HEK293 (cell line): ENCODE measurements around the gene JCAD.

Experiments used
- CTCF ChIA-PET: fragments of 350-600 bp; formaldehyde crosslinking; extraction: SDS; loops from one replicate; lab custom pipeline; 2021; ENCODE audit warnings: antibody characterized with exemption; lab: Yijun Ruan, JAX
- POLR2A ChIA-PET: fragments of 300-600 bp; formaldehyde crosslinking; extraction: SDS; loops from one replicate; lab custom pipeline; 2020; ENCODE audit warnings: antibody characterized with exemption, inconsistent platforms; lab: Yijun Ruan, JAX
- H3K27ac ChIP-seq: fragments of 200-500 bp; sonication (Bioruptor generic); 2 replicates; pipeline ENCODE4 v1.5.1; 2014; ENCODE audit warnings: low read depth, low read length, control low read depth, inconsistent platforms; ENCODE audit errors: extremely low read depth
- H3K36me3 ChIP-seq, 2 experiments: fragments of 200-500 bp in 1 of 2; sonication (Bioruptor generic) in 1 of 2; 1 replicate in 1 of 2; 2 replicates in 1 of 2; pipeline ENCODE4 v1.5.1; 2014 to 2017; ENCODE audit warnings: inconsistent platforms in 2 of 2, low read length in 2 of 2; ENCODE audit not compliant: control insufficient read depth in 2 of 2, insufficient read depth in 1 of 2
- H3K4me1 ChIP-seq: fragments of 200-500 bp; sonication (Bioruptor generic); 2 replicates; pipeline ENCODE4 v1.5.1; 2014; ENCODE audit warnings: mild to moderate bottlenecking, low read length, inconsistent platforms; ENCODE audit not compliant: control insufficient read depth, insufficient read depth
- H3K4me3 ChIP-seq: 2 replicates; pipeline ENCODE4 v1.5.1; 2011; ENCODE audit warnings: low read depth, mild to moderate bottlenecking, control low read depth, low read length, moderate library complexity
- H3K9me3 ChIP-seq: fragments of 200-500 bp; sonication (Bioruptor generic); 2 replicates; pipeline ENCODE4 v1.5.1; 2014; ENCODE audit warnings: low read depth, low read length, inconsistent platforms; ENCODE audit not compliant: control insufficient read depth, insufficient read depth
- KLF16 ChIP-seq: fragments of 450-650 bp; formaldehyde crosslinking; IDR thresholded peaks from 2 replicates; pipeline ENCODE4 v1.5.1; 2017; ENCODE audit warnings: missing biosample characterization, missing genetic modification characterization
- PRDM4 ChIP-seq: fragments of 450-650 bp; formaldehyde crosslinking; IDR thresholded peaks from 2 replicates; pipeline ENCODE4 v1.5.1; 2017; ENCODE audit warnings: missing biosample characterization, missing genetic modification characterization
- TSHZ1 ChIP-seq: fragments of 450-650 bp; formaldehyde crosslinking; IDR thresholded peaks from 2 replicates; pipeline ENCODE4 v1.5.1; 2016; ENCODE audit warnings: missing biosample characterization, missing genetic modification characterization, borderline replicate concordance
- ZBTB11 ChIP-seq: fragments of 450-650 bp; formaldehyde crosslinking; conservative IDR thresholded peaks from 2 replicates; pipeline ENCODE4 v1.5.1; 2016; ENCODE audit warnings: low read depth, missing biosample characterization, missing genetic modification characterization
- ZFP69B ChIP-seq: fragments of 450-650 bp; formaldehyde crosslinking; IDR thresholded peaks from 2 replicates; pipeline ENCODE4 v1.5.1; 2016; ENCODE audit warnings: missing biosample characterization, missing genetic modification characterization
- ZNF18 ChIP-seq: fragments of 450-650 bp; formaldehyde crosslinking; IDR thresholded peaks from 2 replicates; pipeline ENCODE4 v1.5.1; 2016; ENCODE audit warnings: missing biosample characterization, missing genetic modification characterization
- ZNF280C ChIP-seq: fragments of 450-650 bp; formaldehyde crosslinking; IDR thresholded peaks from 2 replicates; pipeline ENCODE4 v1.5.1; 2016; ENCODE audit warnings: missing biosample characterization, missing genetic modification characterization
- ZNF473 ChIP-seq: fragments of 450-650 bp; formaldehyde crosslinking; IDR thresholded peaks from 2 replicates; pipeline ENCODE4 v1.5.1; 2017; ENCODE audit warnings: missing biosample characterization, missing genetic modification characterization
- ZNF544 ChIP-seq: fragments of 450-650 bp; formaldehyde crosslinking; IDR thresholded peaks from 2 replicates; pipeline ENCODE4 v1.5.0; 2017; ENCODE audit warnings: missing biosample characterization, missing genetic modification characterization
- ZNF623 ChIP-seq: fragments of 450-650 bp; formaldehyde crosslinking; IDR thresholded peaks from 2 replicates; pipeline ENCODE4 v1.5.1; 2016; ENCODE audit warnings: missing biosample characterization, missing genetic modification characterization
- ZNF843 ChIP-seq: fragments of 450-650 bp; formaldehyde crosslinking; IDR thresholded peaks from 2 replicates; pipeline ENCODE4 v1.5.1; 2016; ENCODE audit warnings: missing biosample characterization, missing genetic modification characterization
- ZSCAN5A ChIP-seq: fragments of 450-650 bp; formaldehyde crosslinking; IDR thresholded peaks from 2 replicates; pipeline ENCODE4 v1.5.1; 2016; ENCODE audit warnings: missing biosample characterization, missing genetic modification characterization

Gene JCAD

GRCh38 chr10:30079408-30079807 lies 20.0 kb upstream of the JCAD start:
- POLR2A ChIA-PET, result no interaction called here
- Histone ChIP-seq H3K36me3 (no peaks in the 10 kb centered on the region), H3K9me3 (no peaks in the 10 kb centered on the region), H3K4me3 (no peak overlapping the region), H3K27ac (no peak overlapping the region), H3K4me1 (no peaks in the 10 kb centered on the region)
- TF ChIP-seq ZNF843 (tag by site-specific recombination) (no peak), ZNF544 (tag by site-specific recombination) (no peak), ZNF623 (tag by site-specific recombination) (no peak), ZFP69B (no peak), ZBTB11 (tag by site-specific recombination) (no peak), ZSCAN5A (tag by site-specific recombination) (no peak), TSHZ1 (no peak), ZNF280C (tag by site-specific recombination) (no peak), ZNF18 (no peak), ZNF473 (tag by site-specific recombination) (no peak)
- CTCF ChIA-PET, result no interaction called here

- no peak overlapping the region for H3K4me3 ChIP-seq
- no peaks in the 10 kb centered on the region for H3K36me3 ChIP-seq
- no peaks in the 10 kb centered on the region for H3K4me1 ChIP-seq
- no peak for TF ChIP-seq KLF16 (tag by site-specific recombination)
- TF ChIP-seq PRDM4 (tag by site-specific recombination), result no peak
- ChIA-PET CTCF (no interaction called here), POLR2A (no interaction called here)
- no peaks in the 10 kb centered on the region for H3K9me3 ChIP-seq
- H3K27ac ChIP-seq, result no peak overlapping the region
Measured at GRCh38 chr10:30075481-30075880, 16.1 kb upstream of the JCAD start.
